Fibroblast of lung (primary cell): ENCODE results near the gene FMNL2.

ENCODE experiments used
- EZH2 ChIP-seq: IDR thresholded peaks from 2 replicates; pipeline ENCODE4 v1.5.1; 2012; ENCODE audit warnings: low read length, control low read depth, mild to moderate bottlenecking; ENCODE audit errors: missing control alignments
- TF ChIP-seq, protein P1 (sequence below), 2 donors: IDR thresholded peaks in 1 of 2; conservative IDR thresholded peaks in 1 of 2; 1 replicate in 1 of 2; 2 replicates in 1 of 2; pipeline ENCODE4 v1.5.1; 2011 to 2012; ENCODE audit warnings: low read length in 2 of 2, control low read depth in 1 of 2, inconsistent platforms in 1 of 2, low read depth in 1 of 2, mild to moderate bottlenecking in 1 of 2

DNA sequence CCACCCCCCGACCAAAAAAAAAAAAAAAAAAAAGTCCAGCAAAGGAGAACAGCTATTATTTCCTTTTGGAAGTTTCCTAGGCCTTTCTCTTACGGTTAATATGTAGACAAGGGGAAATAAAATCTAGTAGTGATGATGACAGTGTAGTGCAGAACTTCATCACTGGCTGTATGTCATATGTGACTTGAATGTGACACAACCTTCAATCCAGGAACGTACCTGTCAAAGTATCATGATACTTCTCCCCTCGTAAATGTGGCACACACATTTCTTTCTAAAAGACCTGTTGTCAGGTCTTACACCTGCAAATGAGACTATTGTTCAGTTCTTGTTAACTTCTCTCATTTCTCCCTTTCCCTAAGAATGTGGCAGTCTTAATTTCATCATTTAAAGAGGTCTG lies 208.7 kb downstream of the FMNL2 start:
- TF ChIP-seq, protein P1, sequence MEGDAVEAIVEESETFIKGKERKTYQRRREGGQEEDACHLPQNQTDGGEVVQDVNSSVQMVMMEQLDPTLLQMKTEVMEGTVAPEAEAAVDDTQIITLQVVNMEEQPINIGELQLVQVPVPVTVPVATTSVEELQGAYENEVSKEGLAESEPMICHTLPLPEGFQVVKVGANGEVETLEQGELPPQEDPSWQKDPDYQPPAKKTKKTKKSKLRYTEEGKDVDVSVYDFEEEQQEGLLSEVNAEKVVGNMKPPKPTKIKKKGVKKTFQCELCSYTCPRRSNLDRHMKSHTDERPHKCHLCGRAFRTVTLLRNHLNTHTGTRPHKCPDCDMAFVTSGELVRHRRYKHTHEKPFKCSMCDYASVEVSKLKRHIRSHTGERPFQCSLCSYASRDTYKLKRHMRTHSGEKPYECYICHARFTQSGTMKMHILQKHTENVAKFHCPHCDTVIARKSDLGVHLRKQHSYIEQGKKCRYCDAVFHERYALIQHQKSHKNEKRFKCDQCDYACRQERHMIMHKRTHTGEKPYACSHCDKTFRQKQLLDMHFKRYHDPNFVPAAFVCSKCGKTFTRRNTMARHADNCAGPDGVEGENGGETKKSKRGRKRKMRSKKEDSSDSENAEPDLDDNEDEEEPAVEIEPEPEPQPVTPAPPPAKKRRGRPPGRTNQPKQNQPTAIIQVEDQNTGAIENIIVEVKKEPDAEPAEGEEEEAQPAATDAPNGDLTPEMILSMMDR (conservative IDR thresholded peaks at IDR 0.05 in 1 of 2, IDR thresholded peaks at IDR 0.05 in 1 of 2; ENCODE audit: low read depth in 1 of 2, low read length in 2 of 2): no peak
- no peak for TF ChIP-seq EZH2
